Measurements from ENCODE around the gene KAT2A. TPM values are rescaled to one million over a fixed set of nuclear protein-coding genes. Genes with fewer than 3 reads are reported as not detected.
A peak's percentile ranks its signal among the peaks of the same experiment; 100 is the strongest.

The KAT2A gene
- total and polyA plus RNA-seq, 11 donors = 6.9 to 33.0 (median 15.3) TPM

GRCh38 chr17:42135151-42135550, 14.0 kb upstream of the KAT2A start:
- Histone ChIP-seq H3K4me1 (peaks cover 29 to 100% (median 90%) of the 10 kb centered on the region in 12 donors), H3K4me3 (peak overlapping the region in 2 of 12 donors; percentile 9 to 13), H3K27me3 (no peaks in the 10 kb centered on the region), H3K36me3 (peaks cover 0 to 31% (median 2%) of the 10 kb centered on the region in 9 donors), H3K27ac (peak overlapping the region; percentile 39 to 91 (median 77)), H3K9me3 (no peaks in the 10 kb centered on the region)
- DNase-seq (no peak), ATAC-seq (no peak)
- 76 to 85% (median 80%) methylated on average over 6 of the region's 6 CpGs for WGBS, 4 donors
- TF ChIP-seq POLR2A (IDR thresholded peaks at IDR 0.05) = no peak
- TF ChIP-seq, protein P1, sequence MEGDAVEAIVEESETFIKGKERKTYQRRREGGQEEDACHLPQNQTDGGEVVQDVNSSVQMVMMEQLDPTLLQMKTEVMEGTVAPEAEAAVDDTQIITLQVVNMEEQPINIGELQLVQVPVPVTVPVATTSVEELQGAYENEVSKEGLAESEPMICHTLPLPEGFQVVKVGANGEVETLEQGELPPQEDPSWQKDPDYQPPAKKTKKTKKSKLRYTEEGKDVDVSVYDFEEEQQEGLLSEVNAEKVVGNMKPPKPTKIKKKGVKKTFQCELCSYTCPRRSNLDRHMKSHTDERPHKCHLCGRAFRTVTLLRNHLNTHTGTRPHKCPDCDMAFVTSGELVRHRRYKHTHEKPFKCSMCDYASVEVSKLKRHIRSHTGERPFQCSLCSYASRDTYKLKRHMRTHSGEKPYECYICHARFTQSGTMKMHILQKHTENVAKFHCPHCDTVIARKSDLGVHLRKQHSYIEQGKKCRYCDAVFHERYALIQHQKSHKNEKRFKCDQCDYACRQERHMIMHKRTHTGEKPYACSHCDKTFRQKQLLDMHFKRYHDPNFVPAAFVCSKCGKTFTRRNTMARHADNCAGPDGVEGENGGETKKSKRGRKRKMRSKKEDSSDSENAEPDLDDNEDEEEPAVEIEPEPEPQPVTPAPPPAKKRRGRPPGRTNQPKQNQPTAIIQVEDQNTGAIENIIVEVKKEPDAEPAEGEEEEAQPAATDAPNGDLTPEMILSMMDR (IDR thresholded peaks at IDR 0.05) = no peak
- intact Hi-C loops (cut with DNase I) = loop anchor here in 1 of 10 donors (1.0 kb wide), 1 partner anchor 20 kb away; no protein-coding TSS in a partner anchor

GRCh38 chr17:42133461-42134041, 12.4 kb upstream of the KAT2A start:
- Histone ChIP-seq H3K36me3 (peaks cover 0 to 40% (median 18%) of the 10 kb centered on the region in 9 donors), H3K4me3 (no peak overlapping the region)
- ATAC-seq = no peak

DNA sequence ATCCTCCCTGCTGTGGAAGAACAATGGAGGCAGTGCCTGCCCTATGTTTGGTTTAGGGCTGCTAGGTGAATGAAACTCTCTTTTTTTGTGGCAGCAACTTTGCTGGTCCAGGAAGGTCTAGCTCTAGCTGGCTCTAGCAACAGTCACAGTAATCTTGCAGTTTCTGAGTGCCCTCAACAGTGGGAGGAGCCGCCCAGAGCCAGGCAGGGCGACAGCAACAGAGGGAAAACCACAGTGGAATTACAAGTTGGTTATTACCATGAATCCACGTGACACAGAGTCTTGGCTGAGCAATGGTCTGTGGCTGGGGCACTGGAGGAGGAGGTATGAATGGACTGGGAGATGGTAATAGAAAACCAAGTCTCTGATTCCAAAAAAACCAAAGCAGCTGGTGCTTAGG, 11.8 kb upstream of the KAT2A start:
- peak overlapping the region in 1 of 12 donors; percentile 17 for H3K4me3 ChIP-seq
- peak in 3 of 5 donors; percentile 65 to 70 (median 65) for DNase-seq
- peak overlapping the region; percentile 39 to 91 (median 78) for H3K27ac ChIP-seq
- peaks cover 0 to 46% (median 24%) of the 10 kb centered on the region in 9 donors for H3K36me3 ChIP-seq
- intact Hi-C loops (cut with DNase I) = no loop called here
- TF ChIP-seq, protein P1 (IDR thresholded peaks at IDR 0.05) = no peak
- TF ChIP-seq POLR2A (IDR thresholded peaks at IDR 0.05) = peak in 1 of 2 donors; percentile 20
- 23 to 40% (median 32%) methylated on average over 3 of the region's 3 CpGs for WGBS, 4 donors
- H3K4me1 ChIP-seq = peaks cover 33 to 95% (median 84%) of the 10 kb centered on the region in 12 donors
- H3K9me3 ChIP-seq = no peaks in the 10 kb centered on the region
- H3K27me3 ChIP-seq = no peaks in the 10 kb centered on the region
- ATAC-seq = peak; percentile 28 to 56 (median 52)

More at GRCh38 chr17:42133461-42134041, 12.4 kb upstream of the KAT2A start:
- TF ChIP-seq POLR2A (IDR thresholded peaks at IDR 0.05) = no peak
- TF ChIP-seq, protein P1 (IDR thresholded peaks at IDR 0.05) = no peak
- DNase-seq = peak in 1 of 5 donors; percentile 30
- Histone ChIP-seq H3K27me3 (no peaks in the 10 kb centered on the region), H3K27ac (peak overlapping the region; percentile 39 to 91 (median 78)), H3K9me3 (no peaks in the 10 kb centered on the region), H3K4me1 (peaks cover 35 to 100% (median 90%) of the 10 kb centered on the region in 12 donors)
- WGBS, 4 donors = 33 to 41% (median 38%) methylated on average over 3 to 4 of the region's 4 CpGs
- intact Hi-C loops (cut with DNase I) = no loop called here

- ATAC-seq = peak in 1 of 4 donors; percentile 38
- WGBS, 4 donors = 41 to 56% (median 51%) methylated on average over 4 of the region's 4 CpGs
- intact Hi-C loops (cut with DNase I) = no loop called here
- Histone ChIP-seq H3K4me3 (peak overlapping the region in 5 of 12 donors; percentile 2 to 32 (median 9)), H3K27me3 (no peaks in the 10 kb centered on the region), H3K27ac (peak overlapping the region; percentile 65 to 91 (median 78)), H3K9me3 (no peaks in the 10 kb centered on the region), H3K36me3 (peaks cover 0 to 51% (median 33%) of the 10 kb centered on the region in 9 donors), H3K4me1 (peaks cover 33 to 85% (median 79%) of the 10 kb centered on the region in 12 donors)
- TF ChIP-seq, protein P1 (IDR thresholded peaks at IDR 0.05) = no peak
- TF ChIP-seq POLR2A (IDR thresholded peaks at IDR 0.05) = peak in 1 of 2 donors; percentile 22
- no peak for DNase-seq
Measured at GRCh38 chr17:42131981-42132432, 10.8 kb upstream of the KAT2A start.
